Duodenal mucosa (tissue), 2 donors: ENCODE results near the gene KCND2.
"Not testable (repeated sequence)": the region's sequence is repeated elsewhere in the genome, so short reads cannot be mapped to it uniquely, and the experiment has no call there.

Experiments used
- H3K27ac ChIP-seq: one replicate; pipeline ENCODE4 v1.7.0; 2013; ENCODE audit warnings: low read depth, low read length
- H3K27me3 ChIP-seq, 2 donors: one replicate each; pipeline ENCODE4 v1.7.0; 2013; ENCODE audit warnings: low read length in 2 of 2, control low read depth in 1 of 2; ENCODE audit not compliant: insufficient read depth in 2 of 2, control insufficient read depth in 1 of 2
- H3K36me3 ChIP-seq, 2 donors: one replicate each; pipeline ENCODE4 v1.7.0; 2013; ENCODE audit warnings: low read length in 2 of 2, control low read depth in 1 of 2; ENCODE audit not compliant: insufficient read depth in 2 of 2, control insufficient read depth in 1 of 2
- H3K4me1 ChIP-seq, 2 donors: one replicate each; pipeline ENCODE4 v1.7.0; 2013; ENCODE audit warnings: low read length in 2 of 2, control low read depth in 1 of 2; ENCODE audit not compliant: insufficient read depth in 2 of 2, control insufficient read depth in 1 of 2
- H3K4me3 ChIP-seq, 2 donors: one replicate each; pipeline ENCODE4 v1.7.0; 2013; ENCODE audit warnings: low read length in 2 of 2, low read depth in 1 of 2
- H3K9ac ChIP-seq, 2 donors: one replicate each; pipeline ENCODE4 v1.7.0; 2013; ENCODE audit warnings: low read length in 2 of 2, low read depth in 1 of 2
- H3K9me3 ChIP-seq, 2 donors: one replicate each; pipeline ENCODE4 v1.7.0; 2013; ENCODE audit warnings: low read length in 2 of 2, control low read depth in 1 of 2; ENCODE audit not compliant: control insufficient read depth in 1 of 2

Gene KCND2

DNA sequence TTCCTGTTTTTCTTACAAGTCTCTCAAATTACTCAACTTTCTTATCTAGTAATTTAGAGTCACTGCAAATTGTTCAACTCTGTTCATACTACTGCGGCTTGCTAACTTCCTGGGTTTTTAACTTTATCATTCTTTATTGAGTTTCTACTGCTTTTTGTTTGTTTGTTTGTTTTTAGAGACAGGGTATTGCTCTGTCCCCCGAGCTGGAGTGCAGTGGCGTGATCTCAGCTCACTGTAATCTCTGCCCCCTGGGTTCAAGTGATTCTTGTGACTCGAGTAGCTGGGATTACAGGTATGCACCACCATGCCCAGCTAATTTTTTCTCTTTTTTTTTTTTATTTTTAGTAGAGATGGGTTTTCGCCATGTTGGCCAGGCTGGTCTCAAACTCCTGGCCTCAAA lies 402.1 kb downstream of the KCND2 start:
- Histone ChIP-seq H3K36me3 (no peaks in the 10 kb centered on the region), H3K4me3 (no peak overlapping the region), H3K27me3 (no peaks in the 10 kb centered on the region)

DNA sequence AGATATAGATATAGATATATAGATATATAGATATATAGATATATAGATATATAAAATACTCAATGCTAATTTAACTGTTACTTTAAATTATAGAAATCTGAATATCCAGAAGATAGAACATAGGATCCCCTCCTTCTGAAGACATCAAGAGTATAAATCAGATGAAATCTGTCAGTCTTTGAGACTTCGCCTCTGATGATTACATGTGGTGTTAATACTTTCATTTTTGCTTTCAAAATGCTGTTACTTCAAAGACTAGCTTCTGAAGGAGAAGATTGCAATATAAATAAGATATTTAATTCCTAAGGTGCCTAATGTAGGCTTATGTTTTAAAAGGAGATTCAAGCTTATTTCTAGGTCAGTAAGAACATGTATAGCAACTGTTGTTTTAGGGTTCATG lies 404.6 kb downstream of the KCND2 start:
- no peaks in the 10 kb centered on the region for H3K36me3 ChIP-seq
- H3K27ac ChIP-seq = no peak overlapping the region
- no peak overlapping the region for H3K9ac ChIP-seq

More for the DNA sequence above, 402.1 kb downstream of the KCND2 start:
- no peaks in the 10 kb centered on the region for H3K4me1 ChIP-seq
- no peak overlapping the region for H3K9ac ChIP-seq
- no peak overlapping the region for H3K27ac ChIP-seq
- H3K9me3 ChIP-seq = no peaks in the 10 kb centered on the region

DNA sequence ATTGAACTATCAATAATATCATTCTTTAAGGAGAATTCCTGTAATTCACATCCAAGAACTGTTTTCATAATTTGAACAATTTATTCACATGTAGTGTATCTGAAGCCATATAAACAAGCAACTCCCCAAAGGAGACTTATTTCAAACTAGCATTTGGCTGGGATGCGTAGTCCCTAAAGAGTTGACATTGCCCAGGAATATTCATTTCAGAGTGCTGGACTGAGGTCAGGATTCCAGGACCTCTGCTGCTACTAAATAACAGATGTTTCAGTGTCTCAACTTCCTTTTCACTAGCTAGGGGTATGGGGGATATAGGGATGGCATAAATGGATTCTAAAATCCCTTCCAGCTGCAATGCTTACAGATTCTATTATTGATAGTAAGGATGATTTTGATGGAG lies 408.0 kb downstream of the KCND2 start:
- Histone ChIP-seq H3K4me1 (no peaks in the 10 kb centered on the region), H3K9me3 (no peaks in the 10 kb centered on the region), H3K4me3 (no peak overlapping the region), H3K27me3 (no peaks in the 10 kb centered on the region), H3K27ac (no peak overlapping the region), H3K36me3 (no peaks in the 10 kb centered on the region), H3K9ac (no peak overlapping the region)

More for the DNA sequence above, 404.6 kb downstream of the KCND2 start:
- H3K4me1 ChIP-seq = no peaks in the 10 kb centered on the region
- H3K4me3 ChIP-seq = no peak overlapping the region
- H3K27me3 ChIP-seq = no peaks in the 10 kb centered on the region
- no peaks in the 10 kb centered on the region for H3K9me3 ChIP-seq

GRCh38 chr7:120684463-120684862 lies 411.5 kb downstream of the KCND2 start:
- no peak overlapping the region for H3K4me3 ChIP-seq
- no peaks in the 10 kb centered on the region for H3K36me3 ChIP-seq
- H3K27me3 ChIP-seq = no peaks in the 10 kb centered on the region
- H3K27ac ChIP-seq = no peak overlapping the region
- H3K9me3 ChIP-seq = no peaks in the 10 kb centered on the region
- H3K4me1 ChIP-seq = no peaks in the 10 kb centered on the region
- H3K9ac ChIP-seq = no peak overlapping the region

DNA sequence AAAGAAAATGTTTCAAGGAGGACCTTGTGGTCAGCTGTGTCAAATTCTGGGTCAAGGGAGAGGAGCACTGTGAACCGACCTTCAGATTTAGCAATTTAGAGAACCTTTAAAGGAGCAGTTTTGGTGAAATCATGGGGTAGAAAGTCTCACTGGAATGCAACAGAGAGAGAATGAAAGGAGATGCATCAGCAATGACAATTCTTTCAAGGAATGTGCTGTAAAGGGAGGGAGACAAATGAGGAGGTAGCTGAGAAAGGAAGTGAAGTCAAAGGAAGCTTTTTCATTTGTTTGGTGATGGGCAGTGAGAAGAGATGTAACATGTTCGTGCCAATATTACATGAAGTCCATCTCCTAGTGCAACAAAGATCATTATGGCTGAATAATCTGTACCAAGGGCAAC lies 418.9 kb downstream of the KCND2 start:
- Histone ChIP-seq H3K27ac (no peak overlapping the region), H3K36me3 (no peaks in the 10 kb centered on the region), H3K9ac (no peak overlapping the region), H3K4me3 (no peak overlapping the region), H3K4me1 (no peaks in the 10 kb centered on the region), H3K27me3 (no peaks in the 10 kb centered on the region), H3K9me3 (no peaks in the 10 kb centered on the region)

- Histone ChIP-seq H3K9ac (no peak overlapping the region), H3K27ac (no peak overlapping the region), H3K27me3 (no peaks in the 10 kb centered on the region), H3K4me3 (no peak overlapping the region), H3K9me3 (no peaks in the 10 kb centered on the region), H3K36me3 (no peaks in the 10 kb centered on the region), H3K4me1 (no peaks in the 10 kb centered on the region)
Measured at GRCh38 chr7:120695848-120696247, 422.9 kb downstream of the KCND2 start.

DNA sequence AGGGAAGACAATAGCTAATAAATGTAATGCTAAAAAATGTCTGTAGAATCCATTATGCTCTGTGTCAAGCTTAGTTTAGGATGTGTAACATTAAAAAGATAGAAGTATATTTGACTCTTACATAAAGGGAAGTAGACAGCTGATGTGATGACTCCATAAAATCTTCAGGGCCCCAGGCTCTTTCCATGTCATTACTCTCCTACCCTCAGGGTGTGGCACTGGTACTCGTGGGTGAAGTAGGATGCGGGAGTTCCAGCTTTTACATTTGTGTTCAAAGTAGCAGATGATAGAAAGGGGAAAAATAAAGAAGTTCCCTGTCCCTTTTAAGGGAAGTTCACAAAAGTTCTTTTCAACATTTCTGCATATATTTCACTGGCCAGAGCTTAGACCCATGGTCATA lies 427.8 kb downstream of the KCND2 start:
- Histone ChIP-seq H3K27me3 (no peaks in the 10 kb centered on the region), H3K4me1 (peaks cover 0 to 7% of the 10 kb centered on the region in 2 donors), H3K9me3 (no peaks in the 10 kb centered on the region), H3K36me3 (no peaks in the 10 kb centered on the region), H3K27ac (no peak overlapping the region), H3K9ac (no peak overlapping the region), H3K4me3 (no peak overlapping the region)

DNA sequence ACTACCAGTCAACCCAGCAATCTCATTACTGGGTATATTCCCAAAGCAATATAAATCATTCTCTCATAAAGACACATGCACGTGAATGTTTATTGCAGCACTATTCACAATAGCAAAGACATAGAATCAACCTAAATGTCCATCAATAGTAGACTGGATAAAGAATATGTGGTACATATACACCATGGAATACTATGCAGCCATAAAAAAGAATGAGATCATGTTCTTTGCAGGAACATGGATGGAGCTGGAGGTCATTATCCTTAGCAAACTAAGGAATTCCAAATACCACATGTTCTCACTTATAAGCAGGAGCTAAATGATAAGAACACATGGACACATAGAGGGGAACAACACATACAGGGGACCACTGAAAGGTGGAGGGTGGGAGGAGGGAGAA lies 429.4 kb downstream of the KCND2 start:
- H3K27me3 ChIP-seq, H3K27ac ChIP-seq, H3K4me1 ChIP-seq, H3K36me3 ChIP-seq, H3K9ac ChIP-seq, H3K9me3 ChIP-seq, H3K4me3 ChIP-seq: not testable (repeated sequence)

DNA sequence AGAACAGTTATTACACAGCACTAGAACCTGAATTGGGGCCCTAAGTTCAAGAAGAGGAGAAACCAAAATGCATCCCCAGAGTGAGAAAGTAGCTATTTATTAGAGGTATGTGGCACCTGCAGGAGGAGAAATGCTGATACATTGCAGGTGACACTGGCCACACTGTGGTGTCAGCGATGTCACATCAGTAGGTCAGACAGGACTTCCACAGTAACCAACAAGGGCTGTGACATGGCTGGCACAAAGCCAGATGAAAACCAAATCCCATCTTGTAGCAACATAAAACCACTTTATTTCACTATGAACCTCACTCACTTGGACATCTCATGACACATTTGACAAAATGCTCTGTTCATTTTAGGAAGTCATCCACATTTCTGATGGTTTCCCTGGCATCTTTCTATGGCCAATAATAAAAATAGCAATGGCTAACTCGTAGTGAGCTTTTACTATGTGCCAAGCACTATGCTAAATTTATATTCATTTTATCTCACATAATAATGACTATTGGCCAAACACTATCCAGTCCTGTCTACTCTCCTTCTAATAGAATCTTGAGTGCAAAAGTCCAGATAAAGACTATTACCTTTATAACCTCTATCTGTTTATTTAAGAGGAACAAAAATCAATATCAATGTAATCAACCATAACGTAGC lies 430.7 kb downstream of the KCND2 start:
- Histone ChIP-seq H3K4me3 (no peak overlapping the region), H3K27me3 (no peaks in the 10 kb centered on the region), H3K27ac (no peak overlapping the region), H3K9me3 (no peaks in the 10 kb centered on the region), H3K9ac (no peak overlapping the region), H3K36me3 (no peaks in the 10 kb centered on the region), H3K4me1 (peaks cover 0 to 7% of the 10 kb centered on the region in 2 donors)

DNA sequence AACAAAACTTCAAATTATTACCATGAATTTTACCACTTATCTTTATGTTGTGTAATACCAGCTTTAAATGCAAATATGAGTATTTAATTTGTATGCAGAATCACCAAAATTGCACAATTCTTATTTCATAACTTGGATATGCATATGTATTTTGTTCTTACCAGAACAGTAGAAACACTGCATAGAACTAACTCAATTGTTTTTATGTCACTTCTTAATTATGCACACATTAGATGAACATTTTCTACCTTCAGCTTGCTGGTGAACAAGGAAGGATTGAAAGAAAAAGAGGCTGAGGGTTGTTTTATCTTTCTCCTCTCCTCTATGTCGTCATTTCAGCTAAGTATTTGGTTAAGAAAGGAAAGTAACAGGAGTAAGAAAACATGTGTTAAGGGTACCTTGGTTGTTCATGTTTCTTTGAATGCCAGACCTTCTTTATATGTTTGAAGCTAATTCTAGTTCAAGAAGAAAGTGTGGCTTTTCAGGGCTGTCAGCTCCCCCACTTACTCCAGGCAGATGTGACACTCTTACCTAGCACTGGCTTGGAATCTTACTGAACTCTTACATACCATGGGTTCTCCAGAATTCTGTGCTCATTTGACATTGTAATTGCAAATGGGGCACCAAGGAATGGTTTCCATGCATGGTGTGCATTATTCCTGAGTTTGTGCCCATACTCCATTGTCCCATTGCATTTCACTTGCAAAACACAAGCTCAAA lies 436.4 kb downstream of the KCND2 start:
- Histone ChIP-seq H3K9ac (no peak overlapping the region), H3K4me3 (no peak overlapping the region), H3K4me1 (no peaks in the 10 kb centered on the region), H3K36me3 (no peaks in the 10 kb centered on the region), H3K27ac (no peak overlapping the region), H3K9me3 (no peaks in the 10 kb centered on the region), H3K27me3 (no peaks in the 10 kb centered on the region)
